ENCODE measurements around the gene CERS5.
A peak's percentile ranks its signal among the peaks of the same experiment; 100 is the strongest.
"Not testable (repeated sequence)": the region's sequence is repeated elsewhere in the genome, so short reads cannot be mapped to it uniquely, and the experiment has no call there.

Gene CERS5

DNA sequence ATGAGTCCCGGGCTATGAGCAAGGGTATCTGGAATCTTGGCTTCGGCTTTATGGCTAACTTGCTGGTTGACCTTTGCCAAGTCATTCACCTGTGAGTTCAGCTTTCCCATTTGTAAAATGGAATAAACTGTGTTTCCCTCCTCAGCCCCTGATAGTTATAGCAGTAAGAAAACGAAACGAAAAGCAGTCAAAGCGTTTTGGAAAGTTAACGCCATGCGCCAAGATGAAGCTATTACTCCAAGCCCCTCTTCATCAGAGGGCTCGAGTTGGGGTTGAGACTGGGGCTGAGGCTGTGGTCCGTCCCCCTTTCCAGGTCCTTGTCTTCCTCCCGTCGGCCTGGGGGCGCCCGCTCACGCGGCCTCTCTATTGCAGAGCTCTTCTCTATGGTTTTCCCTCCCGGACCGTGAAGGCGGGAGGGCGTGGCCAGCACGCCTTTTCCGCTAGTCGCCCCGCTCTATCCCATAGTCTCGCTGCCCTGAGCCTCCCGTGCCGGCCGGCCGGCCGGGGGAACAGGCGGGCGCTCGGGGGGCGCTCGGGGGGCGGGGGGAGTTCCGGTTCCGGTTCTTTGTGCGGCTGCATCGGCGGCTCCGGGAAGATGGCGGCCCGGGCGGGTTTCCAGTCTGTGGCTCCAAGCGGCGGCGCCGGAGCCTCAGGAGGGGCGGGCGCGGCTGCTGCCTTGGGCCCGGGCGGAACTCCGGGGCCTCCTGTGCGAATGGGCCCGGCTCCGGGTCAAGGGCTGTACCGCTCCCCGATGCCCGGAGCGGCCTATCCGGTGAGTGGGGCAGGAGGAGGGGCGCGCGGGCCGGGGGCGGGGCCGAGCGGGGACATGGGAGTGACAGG, 82.2 kb downstream of the CERS5 start, which contains the start of gene SMARCD1:
SMARCD1 (plus strand) TSS at position 568 of the 840 bp plus-strand sequence; CDS start at position 596, 28 bp downstream.
- peak within 1 kb of the TSS; percentile 77 to 93 for H3K4me3 ChIP-seq (ENCODE audit: low read depth in 1 of 2, low read length in 2 of 2)
- H3K27ac ChIP-seq (ENCODE audit: low read depth, low read length) = peak within 1 kb of the TSS; percentile 65
- H3K4me1 ChIP-seq (ENCODE audit: control insufficient read depth in 1 of 2, insufficient read depth in 2 of 2, low read length in 2 of 2) = peaks cover 23 to 32% of the 10 kb centered on the region in 2 donors
- no peaks in the 10 kb centered on the region for H3K27me3 ChIP-seq (ENCODE audit: control insufficient read depth in 1 of 2, insufficient read depth in 2 of 2, low read length in 2 of 2)
- H3K36me3 ChIP-seq (ENCODE audit: control insufficient read depth in 1 of 2, insufficient read depth in 2 of 2, low read length in 2 of 2) = peaks cover 19 to 32% of the 10 kb centered on the region in 2 donors
- no peaks in the 10 kb centered on the region for H3K9me3 ChIP-seq (ENCODE audit: control insufficient read depth in 1 of 2, low read length in 2 of 2)
- peak within 1 kb of the TSS; percentile 69 to 89 for H3K9ac ChIP-seq (ENCODE audit: low read depth in 1 of 2, low read length in 2 of 2)

DNA sequence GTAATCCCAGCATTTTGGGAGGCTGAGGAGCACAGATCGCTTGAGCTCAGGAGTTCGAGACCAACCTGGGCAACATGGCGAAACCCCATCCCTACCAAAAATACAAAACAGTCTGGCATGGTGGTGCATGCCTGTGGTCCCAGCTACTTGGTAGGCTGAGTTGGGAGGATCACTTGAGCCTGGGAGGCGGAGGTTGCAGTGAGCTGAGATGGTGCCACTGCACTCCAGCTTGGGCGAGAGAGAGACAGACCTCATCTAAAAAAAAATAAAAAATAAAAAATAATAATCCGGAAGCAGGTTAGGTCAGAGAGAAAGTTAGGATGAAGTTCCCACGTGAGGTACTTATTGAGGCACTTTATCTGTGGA, 82.8 kb downstream of the CERS5 start:
- H3K4me3 ChIP-seq (ENCODE audit: low read depth in 1 of 2, low read length in 2 of 2) = peak overlapping the region; percentile 77 to 93
- H3K9me3 ChIP-seq (ENCODE audit: control insufficient read depth in 1 of 2, low read length in 2 of 2); H3K27me3 ChIP-seq (ENCODE audit: control insufficient read depth in 1 of 2, insufficient read depth in 2 of 2, low read length in 2 of 2): not testable (repeated sequence)
- peak overlapping the region; percentile 48 to 89 for H3K9ac ChIP-seq (ENCODE audit: low read depth in 1 of 2, low read length in 2 of 2)
- peaks cover 13 to 26% of the 10 kb centered on the region in 2 donors for H3K36me3 ChIP-seq (ENCODE audit: control insufficient read depth in 1 of 2, insufficient read depth in 2 of 2, low read length in 2 of 2)
- peak overlapping the region; percentile 65 for H3K27ac ChIP-seq (ENCODE audit: low read depth, low read length)
- peaks cover 23 to 32% of the 10 kb centered on the region in 2 donors for H3K4me1 ChIP-seq (ENCODE audit: control insufficient read depth in 1 of 2, insufficient read depth in 2 of 2, low read length in 2 of 2)

DNA sequence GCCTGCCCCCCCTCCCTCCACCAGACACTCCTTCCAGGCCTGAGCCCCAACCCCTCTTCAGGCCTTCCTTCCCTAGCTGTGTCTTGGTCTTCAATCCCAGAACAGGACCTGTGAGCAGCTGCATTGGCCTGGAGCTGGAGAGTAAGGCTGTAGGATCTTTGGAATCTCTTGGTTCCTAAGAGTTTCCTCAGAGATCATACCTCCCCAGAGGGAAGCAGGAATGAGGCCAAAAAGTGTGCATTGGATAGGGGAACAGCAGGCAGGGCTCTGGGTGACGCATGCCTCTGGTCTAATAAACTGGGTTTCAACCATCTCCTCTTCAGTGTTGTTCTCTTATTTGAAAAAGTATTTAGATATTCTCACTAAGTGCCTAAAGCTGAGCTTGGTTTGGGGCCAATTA, 83.9 kb downstream of the CERS5 start:
- Histone ChIP-seq H3K9me3 (ENCODE audit: control insufficient read depth in 1 of 2, low read length in 2 of 2) (no peaks in the 10 kb centered on the region), H3K4me1 (ENCODE audit: control insufficient read depth in 1 of 2, insufficient read depth in 2 of 2, low read length in 2 of 2) (peaks cover 23 to 25% of the 10 kb centered on the region in 2 donors), H3K27ac (ENCODE audit: low read depth, low read length) (no peak overlapping the region), H3K36me3 (ENCODE audit: control insufficient read depth in 1 of 2, insufficient read depth in 2 of 2, low read length in 2 of 2) (peaks cover 10 to 18% of the 10 kb centered on the region in 2 donors), H3K9ac (ENCODE audit: low read depth in 1 of 2, low read length in 2 of 2) (peak overlapping the region in 1 of 2 donors; percentile 21), H3K4me3 (ENCODE audit: low read depth in 1 of 2, low read length in 2 of 2) (no peak overlapping the region), H3K27me3 (ENCODE audit: control insufficient read depth in 1 of 2, insufficient read depth in 2 of 2, low read length in 2 of 2) (no peaks in the 10 kb centered on the region)

DNA sequence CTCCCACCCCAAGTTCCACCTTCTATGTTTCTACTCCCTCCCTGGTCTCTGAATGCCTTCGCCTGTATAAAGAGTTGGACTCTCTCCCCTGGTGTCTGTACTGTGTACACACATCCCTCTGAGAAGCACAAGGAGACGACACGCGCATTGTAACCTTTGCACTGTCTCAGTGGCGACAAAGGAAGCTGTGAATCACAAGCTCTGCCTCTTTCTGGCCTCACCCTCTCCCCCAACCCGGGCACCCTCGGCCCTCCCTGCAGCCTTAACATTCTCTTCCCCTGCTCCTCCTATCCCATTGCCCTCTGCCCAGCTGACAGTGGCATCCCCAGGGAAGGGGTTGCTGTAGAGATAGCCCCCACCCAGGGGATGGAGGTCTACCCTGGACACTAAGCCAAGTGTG, 84.5 kb downstream of the CERS5 start:
- H3K9ac ChIP-seq (ENCODE audit: low read depth in 1 of 2, low read length in 2 of 2) = peak overlapping the region in 1 of 2 donors; percentile 21
- no peaks in the 10 kb centered on the region for H3K27me3 ChIP-seq (ENCODE audit: control insufficient read depth in 1 of 2, insufficient read depth in 2 of 2, low read length in 2 of 2)
- no peaks in the 10 kb centered on the region for H3K9me3 ChIP-seq (ENCODE audit: control insufficient read depth in 1 of 2, low read length in 2 of 2)
- H3K4me3 ChIP-seq (ENCODE audit: low read depth in 1 of 2, low read length in 2 of 2) = no peak overlapping the region
- no peak overlapping the region for H3K27ac ChIP-seq (ENCODE audit: low read depth, low read length)
- H3K4me1 ChIP-seq (ENCODE audit: control insufficient read depth in 1 of 2, insufficient read depth in 2 of 2, low read length in 2 of 2) = peaks cover 23 to 25% of the 10 kb centered on the region in 2 donors
- peaks cover 10 to 12% of the 10 kb centered on the region in 2 donors for H3K36me3 ChIP-seq (ENCODE audit: control insufficient read depth in 1 of 2, insufficient read depth in 2 of 2, low read length in 2 of 2)

DNA sequence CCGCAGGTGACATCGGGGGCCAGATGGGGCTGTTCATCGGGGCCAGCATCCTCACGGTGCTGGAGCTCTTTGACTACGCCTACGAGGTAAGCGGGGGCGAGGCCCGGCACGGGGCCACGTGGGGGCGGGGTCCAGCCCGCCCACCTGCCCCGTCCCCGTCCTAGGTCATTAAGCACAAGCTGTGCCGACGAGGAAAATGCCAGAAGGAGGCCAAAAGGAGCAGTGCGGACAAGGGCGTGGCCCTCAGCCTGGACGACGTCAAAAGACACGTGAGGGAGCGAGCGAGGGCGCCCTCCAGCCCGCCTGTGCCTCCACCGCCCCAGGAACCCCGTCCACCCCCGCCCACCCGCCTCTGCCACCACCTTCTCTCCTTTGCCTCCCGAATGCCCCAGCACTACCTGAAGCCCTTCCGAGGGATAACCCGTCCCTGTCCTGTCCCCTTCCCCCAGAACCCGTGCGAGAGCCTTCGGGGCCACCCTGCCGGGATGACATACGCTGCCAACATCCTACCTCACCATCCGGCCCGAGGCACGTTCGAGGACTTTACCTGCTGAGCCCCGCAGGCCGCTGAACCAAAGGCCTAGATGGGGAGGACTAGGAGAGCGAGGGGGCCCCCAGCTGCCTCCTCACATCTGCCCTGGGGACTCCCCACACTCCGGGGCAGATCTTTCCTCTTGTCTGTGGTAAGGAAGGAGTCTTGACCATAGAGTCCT, 85.9 kb downstream of the CERS5 start:
- Histone ChIP-seq H3K36me3 (ENCODE audit: control insufficient read depth in 1 of 2, insufficient read depth in 2 of 2, low read length in 2 of 2) (no peaks in the 10 kb centered on the region), H3K4me3 (ENCODE audit: low read depth in 1 of 2, low read length in 2 of 2) (no peak overlapping the region), H3K27ac (ENCODE audit: low read depth, low read length) (no peak overlapping the region), H3K9ac (ENCODE audit: low read depth in 1 of 2, low read length in 2 of 2) (no peak overlapping the region), H3K27me3 (ENCODE audit: control insufficient read depth in 1 of 2, insufficient read depth in 2 of 2, low read length in 2 of 2) (no peaks in the 10 kb centered on the region), H3K9me3 (ENCODE audit: control insufficient read depth in 1 of 2, low read length in 2 of 2) (no peaks in the 10 kb centered on the region), H3K4me1 (ENCODE audit: control insufficient read depth in 1 of 2, insufficient read depth in 2 of 2, low read length in 2 of 2) (peaks cover 22 to 25% of the 10 kb centered on the region in 2 donors)

DNA sequence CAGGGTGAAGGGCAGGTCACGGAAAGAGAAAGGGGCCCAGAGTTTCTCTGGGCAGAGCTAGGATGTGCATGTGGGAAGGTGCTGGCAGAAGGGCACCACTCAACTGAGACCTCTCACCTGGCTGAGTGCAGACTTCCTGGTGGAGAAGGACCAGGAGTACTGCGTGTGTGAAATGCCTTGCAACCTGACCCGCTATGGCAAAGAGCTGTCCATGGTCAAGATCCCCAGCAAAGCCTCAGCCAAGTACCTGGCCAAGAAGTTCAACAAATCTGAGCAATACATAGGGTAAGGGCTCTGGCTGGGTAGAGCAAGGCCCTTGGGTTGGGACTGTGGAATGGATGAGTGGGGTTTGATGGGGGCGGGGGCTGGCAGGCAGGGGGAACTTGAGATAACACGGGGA, 87.4 kb downstream of the CERS5 start:
- Histone ChIP-seq H3K9ac (ENCODE audit: low read depth in 1 of 2, low read length in 2 of 2) (no peak overlapping the region), H3K27me3 (ENCODE audit: control insufficient read depth in 1 of 2, insufficient read depth in 2 of 2, low read length in 2 of 2) (no peaks in the 10 kb centered on the region), H3K4me3 (ENCODE audit: low read depth in 1 of 2, low read length in 2 of 2) (no peak overlapping the region), H3K9me3 (ENCODE audit: control insufficient read depth in 1 of 2, low read length in 2 of 2) (no peaks in the 10 kb centered on the region), H3K27ac (ENCODE audit: low read depth, low read length) (no peak overlapping the region), H3K36me3 (ENCODE audit: control insufficient read depth in 1 of 2, insufficient read depth in 2 of 2, low read length in 2 of 2) (no peaks in the 10 kb centered on the region), H3K4me1 (ENCODE audit: control insufficient read depth in 1 of 2, insufficient read depth in 2 of 2, low read length in 2 of 2) (peaks cover 22 to 28% of the 10 kb centered on the region in 2 donors)
